GM19351 (cell line): Measurements from ENCODE around the gene HTR6.
"Not testable (repeated sequence)": the region's sequence is repeated elsewhere in the genome, so short reads cannot be mapped to it uniquely, and the experiment has no call there.

Source experiments
- ATAC-seq: cut with Tn5 transposase; IDR thresholded peaks from one replicate; pipeline ENCODE4 v1.9.1; 2021; ENCODE audit warnings: mild to moderate bottlenecking, moderate library complexity; ENCODE audit not compliant: unreplicated experiment

The HTR6 gene

DNA sequence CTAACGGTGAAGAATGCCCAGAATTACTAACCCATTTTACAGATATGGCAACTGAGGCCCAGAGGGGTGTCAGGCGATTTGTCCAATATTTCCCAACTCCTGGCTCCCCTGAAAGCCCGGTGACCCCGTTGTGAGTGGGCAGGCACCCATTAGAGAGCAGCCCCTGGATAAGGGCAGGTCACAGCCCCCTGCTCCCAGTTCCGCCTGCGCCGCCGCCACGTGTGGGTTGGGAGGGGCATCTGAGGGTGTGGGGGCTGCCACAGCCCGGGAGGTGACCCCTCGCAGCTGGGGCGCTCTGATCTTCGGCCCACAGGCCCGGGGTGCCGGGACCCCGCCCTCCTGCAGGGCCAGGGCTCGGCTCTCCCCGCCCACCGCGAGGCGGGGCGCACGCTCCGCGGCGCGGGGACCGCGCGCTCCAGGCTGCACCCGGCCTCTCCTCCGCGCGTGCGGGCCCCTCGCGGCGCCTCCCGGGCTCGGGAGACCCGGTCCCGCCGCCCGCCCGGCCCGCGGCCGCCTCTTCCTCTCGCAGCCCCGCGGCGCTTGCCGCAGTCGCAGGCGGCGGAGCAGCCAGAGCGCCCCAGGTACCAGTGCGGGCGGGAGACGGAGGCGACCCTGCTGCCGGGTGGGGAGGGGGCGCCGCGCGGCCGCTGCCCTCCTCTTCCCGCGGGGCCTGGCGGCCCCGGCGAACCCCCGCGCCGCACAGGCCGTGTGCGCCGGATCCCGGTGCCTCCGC is at the start of gene HTR6:
HTR6 (plus strand) TSS at position 423 of the 733 bp plus-strand sequence. CDS start 879 bp downstream, outside the sequence.
- no peak for ATAC-seq

- no peak for ATAC-seq
Observed at GRCh38 chr1:19615438-19615837, 49.2 kb upstream of the HTR6 start.

- ATAC-seq, result no peak
Observed at GRCh38 chr1:19616489-19616888, 48.2 kb upstream of the HTR6 start.

DNA sequence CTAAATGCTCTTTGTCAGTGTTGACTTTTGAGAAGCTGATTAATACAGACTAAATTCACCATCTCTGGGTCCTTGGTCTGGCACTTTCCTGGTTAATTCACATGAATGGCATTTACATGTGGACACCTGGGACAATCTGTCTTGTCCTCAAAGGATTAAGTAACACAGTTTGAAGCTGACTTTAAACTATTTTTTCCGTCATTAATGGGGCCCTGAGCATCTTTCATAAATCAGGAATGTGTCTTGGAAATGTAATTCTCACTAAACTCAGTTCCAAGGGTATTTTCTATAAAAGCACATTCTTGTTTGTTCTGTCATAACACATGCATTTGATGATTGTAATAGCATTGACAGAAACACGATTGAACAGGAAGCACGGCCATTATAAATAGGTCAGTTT is 47.3 kb upstream of the HTR6 start:
- no peak for ATAC-seq

DNA sequence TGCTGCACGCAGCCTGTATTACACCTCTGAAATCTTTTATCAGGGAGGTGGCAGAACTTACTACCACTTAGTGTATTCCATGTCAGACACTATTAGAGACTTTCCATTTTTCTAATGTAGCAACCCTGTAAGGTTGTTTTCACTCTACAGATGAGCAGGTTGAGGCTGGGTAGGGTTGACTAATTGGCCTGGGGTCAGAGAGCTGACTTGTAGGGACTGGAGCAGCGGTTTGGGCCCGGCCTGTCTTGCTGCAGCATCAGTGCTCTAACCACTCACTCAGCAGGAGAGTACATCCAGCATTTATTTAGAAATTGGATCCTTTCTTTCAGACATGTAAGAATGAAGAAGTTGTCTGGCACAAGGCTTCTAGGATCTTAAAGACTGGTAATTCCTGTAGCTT is 46.2 kb upstream of the HTR6 start:
- ATAC-seq, result no peak

DNA sequence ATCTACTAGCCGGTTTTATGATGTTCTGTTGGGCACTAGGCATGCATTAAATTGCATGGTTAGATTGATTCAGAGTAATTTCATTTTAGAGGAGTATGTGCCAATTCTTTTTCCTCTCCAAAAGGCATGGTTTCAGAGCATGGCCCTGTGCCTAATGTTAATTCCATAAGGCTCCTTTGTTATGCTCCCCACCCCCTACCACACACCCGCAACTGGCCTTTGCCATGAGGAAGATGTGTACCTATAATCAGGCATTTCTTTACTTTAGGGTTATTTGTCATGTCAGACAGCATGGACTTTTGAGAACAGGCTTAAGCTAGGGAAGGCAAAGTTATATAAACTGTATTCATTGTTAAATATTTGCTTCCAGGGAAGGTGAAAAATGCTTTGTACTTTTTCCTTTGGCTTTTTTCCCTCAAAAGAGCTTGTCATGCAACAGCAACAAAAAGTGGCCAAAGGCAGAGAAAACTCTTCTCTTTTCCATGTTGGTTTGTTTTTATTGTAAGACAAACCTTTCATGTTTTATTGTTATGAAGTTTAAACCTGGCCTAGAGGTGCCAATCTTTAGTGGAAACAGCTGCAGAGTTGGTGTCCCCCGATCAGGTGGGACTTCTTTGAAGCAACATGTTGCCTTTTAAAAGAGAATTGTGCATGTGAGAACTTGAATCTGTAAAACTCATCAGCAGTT is 44.8 kb upstream of the HTR6 start:
- ATAC-seq, result no peak

- ATAC-seq, result no peak
Observed at GRCh38 chr1:19620786-19621185, 43.9 kb upstream of the HTR6 start.

DNA sequence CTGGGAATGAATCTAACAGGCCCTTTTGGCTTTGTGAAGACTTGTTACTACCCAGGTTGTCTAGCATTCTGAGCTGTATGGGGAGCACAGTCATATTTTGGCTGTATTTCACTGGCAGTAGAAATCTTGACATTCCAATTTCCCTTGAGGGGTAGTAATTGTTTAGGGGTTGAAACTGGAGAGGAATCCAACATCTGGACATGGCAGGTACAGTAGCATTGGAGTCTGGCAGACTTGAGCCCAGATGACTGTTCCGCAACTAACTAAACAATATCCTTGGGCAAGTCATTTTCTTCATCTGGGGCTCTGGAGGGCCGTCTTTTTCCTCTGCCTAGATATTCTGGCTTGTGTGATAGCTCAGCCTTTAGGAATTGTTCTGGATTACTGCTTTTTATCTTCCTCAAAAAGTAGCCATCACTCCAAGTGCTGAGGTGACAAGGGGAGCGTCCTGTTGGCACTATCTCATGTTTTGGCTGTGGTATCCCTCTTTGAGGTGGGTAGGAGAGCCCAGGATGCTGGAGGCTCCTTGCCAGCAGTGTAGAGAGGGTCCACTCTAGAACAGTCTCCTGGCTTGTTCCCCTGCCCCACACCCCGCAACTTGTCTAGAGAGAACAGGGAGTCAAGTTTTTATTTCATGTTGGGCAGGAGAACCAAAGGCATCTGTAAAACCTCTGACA is 43.3 kb upstream of the HTR6 start:
- no peak for ATAC-seq

DNA sequence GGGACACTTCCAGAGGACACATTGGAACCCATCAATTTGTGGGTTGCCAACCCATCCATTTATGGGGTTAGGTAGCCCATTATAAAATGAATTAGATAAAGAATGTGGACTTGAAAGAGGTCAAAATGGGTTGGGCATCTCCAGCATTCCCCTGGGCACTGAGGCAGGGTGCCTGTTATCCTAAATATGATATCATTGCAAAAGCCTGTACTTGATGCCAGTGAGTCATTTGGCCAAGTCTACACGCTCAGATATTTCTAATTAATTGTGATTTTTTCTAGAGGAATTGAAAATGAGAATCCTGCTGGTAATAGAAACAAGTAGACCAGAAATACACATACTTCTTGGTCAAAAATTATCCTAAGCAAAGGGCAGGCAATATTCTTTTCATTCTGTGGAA is 42.5 kb upstream of the HTR6 start:
- no peak for ATAC-seq

- ATAC-seq, result no peak
Observed at GRCh38 chr1:19623523-19623922, 41.2 kb upstream of the HTR6 start.

DNA sequence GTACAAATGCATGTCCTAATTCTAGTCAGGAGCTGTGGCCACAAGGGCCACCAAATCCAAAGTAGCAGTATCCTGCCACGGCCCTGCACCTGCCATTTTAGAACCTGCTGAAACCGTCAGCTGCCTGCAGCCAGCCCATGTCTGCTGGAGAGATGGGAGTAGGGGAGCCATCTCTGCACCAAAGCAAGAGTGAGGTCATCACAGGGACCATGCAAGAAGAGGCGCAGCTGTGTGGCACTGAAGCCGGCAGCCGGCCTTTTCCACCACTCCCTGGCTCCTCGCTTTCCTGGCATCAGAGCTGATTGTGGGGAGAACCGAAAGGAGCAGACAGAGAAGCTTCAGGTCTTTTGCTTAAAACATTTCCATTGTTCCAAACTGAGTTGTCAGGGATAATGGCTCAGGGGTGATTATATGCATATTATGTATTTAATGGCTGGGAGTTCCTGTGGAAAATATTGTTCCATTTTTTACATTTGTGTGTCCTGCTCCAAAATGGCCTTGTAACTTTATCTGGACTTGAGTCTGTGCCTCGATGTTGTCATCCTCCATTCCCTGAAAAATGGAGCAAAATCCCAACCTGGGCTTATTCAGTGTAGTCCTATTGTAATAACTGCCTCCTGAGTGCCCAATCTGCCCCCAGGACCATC is 39.3 kb upstream of the HTR6 start:
- ATAC-seq, result no peak

DNA sequence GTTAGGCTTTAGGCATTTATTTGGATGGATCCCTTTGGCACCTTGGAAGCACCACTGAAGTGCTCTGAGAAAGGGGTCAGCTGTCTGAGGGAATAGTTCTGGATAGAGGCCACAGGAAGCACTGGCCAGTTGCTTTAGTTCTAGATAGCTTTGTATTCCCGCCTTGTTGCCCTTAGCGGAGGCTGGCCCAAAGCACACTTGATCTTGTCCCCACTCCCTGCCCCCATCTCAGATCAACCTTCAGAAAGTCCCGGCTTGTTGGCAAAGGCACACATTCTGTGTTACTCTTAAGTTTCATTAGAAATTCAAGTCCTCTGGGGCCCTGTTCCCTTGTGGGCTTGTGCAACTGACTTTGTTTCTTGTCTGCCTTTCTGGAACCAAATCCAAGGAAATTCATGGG is 35.8 kb upstream of the HTR6 start:
- no peak for ATAC-seq

DNA sequence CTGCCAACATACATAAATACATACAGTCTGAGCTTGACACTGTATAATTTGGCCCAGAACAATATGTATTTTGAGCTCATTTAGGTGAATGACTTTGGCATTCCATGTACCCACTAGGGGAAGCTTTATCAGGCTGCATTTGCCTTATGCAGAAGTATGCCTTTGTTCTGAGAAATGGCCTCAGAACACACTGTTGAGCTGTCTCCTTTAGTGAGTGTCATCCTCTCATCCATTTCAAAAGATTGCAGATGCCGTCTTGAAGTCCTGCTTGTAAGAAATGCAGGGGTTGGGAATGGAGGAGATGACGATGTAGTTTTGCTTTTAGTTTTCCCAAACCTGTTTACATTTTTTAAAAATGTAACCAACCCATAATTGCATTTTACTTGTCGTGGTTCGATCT is 35.3 kb upstream of the HTR6 start:
- ATAC-seq, result no peak

GRCh38 chr1:19630192-19630591 is 34.5 kb upstream of the HTR6 start:
- ATAC-seq, result not testable (repeated sequence)

- no peak for ATAC-seq
Observed at GRCh38 chr1:19630720-19631395, 33.8 kb upstream of the HTR6 start.

DNA sequence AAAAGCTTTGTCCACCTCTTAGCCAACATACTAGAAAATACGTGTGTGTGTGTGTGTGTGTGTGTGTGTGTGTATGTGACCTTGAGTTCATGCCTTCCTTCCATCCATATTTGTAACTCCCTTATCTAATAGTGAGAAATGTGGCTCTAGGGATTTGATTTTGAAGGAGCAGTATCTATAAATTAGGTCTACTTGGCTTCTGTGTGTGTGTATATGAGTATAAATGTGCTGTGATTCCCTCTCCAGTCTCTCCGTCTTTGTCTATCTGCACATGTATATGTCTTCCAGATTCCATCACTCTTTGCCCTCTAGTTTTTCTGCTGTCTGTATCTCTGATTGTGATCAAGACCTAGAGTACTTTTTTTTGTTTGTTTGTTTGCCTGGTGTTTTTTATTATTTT is 32.5 kb upstream of the HTR6 start:
- no peak for ATAC-seq

DNA sequence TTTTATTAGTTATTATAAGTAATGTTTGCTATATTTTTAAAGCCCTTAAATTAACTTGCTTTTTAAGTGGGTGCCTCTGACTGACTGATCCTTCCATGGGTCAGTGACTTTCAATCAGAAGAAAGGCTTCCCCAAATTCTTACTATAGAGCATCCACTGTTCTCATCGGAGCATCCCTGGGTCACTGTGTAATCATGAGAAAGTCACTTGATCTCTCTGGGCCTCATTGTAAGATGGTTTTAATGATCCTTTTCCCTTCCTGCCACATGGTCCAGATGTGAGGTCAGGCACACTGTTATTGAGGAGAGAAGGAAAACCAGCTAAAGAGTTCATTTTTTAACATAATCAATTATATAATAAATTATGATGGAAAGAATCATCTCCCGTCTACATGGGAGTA is 31.6 kb upstream of the HTR6 start:
- no peak for ATAC-seq

DNA sequence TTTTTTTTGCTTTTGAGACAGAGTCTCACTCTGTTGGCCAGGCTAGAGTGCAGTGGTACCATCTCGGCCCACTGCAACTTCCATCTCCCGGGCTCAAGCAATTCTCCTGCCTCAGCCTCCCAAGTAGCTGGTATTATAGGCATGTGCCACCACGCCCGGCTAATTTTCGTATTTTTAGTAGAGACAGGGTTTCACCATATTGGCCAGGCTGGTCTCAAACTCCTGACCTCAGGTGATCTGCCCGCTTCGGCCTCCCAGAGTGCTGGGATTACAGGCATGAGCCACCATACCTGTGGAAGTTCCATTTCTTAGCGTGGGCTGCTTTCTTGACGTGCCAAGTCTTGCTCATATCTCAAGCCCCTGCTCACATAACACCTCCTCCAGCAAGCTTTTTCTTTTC is 29.6 kb upstream of the HTR6 start:
- not testable (repeated sequence) for ATAC-seq

DNA sequence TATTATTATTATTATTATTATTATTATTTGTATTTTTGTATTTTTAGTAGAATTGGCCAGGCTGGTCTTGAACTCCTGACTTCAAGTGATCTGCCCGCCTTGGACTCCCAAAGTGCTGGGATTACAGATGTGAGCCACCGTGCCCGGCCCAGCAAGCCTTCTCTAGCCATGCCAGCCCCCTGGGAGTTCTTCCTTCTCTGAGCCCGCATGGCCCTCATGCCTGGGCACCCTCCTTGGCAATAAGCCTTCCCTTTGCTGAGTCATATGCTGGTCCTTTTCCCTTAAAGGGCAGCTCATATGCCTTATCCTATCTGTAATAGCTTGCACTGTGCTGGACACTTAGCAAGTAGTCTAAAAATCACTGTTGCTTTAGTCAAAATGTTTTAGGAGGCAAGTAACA is 29.0 kb upstream of the HTR6 start:
- ATAC-seq, result no peak

- no peak for ATAC-seq
Observed at GRCh38 chr1:19636065-19636464, 28.6 kb upstream of the HTR6 start.

- not testable (repeated sequence) for ATAC-seq
Observed at GRCh38 chr1:19636749-19637148, 27.9 kb upstream of the HTR6 start.
